Astrocyte of the cerebellum (primary cell): ENCODE data around the gene TAF15.

Experiments used
- DNase-seq: peaks from one replicate; pipeline ENCODE4 v3.0.0-alpha.2; 2011; ENCODE audit warnings: low read depth
- H3K4me3 ChIP-seq: 2 replicates; pipeline ENCODE4 v1.5.1; 2011; ENCODE audit warnings: mild to moderate bottlenecking, low read depth, low read length, moderate library complexity
- CTCF ChIP-seq: IDR thresholded peaks from 2 replicates; pipeline ENCODE4 v1.5.1; 2012; ENCODE audit warnings: low read length, low read depth, moderate library complexity, mild to moderate bottlenecking; ENCODE audit errors: missing control alignments
- in situ Hi-C: cut with HindIII; loops from 2 replicates; pipeline ENCODE4 v1.10.0; 2017; ENCODE audit warnings: low sequenced_read_pairs

Gene TAF15

GRCh38 chr17:35812456-35812855 lies 3.2 kb downstream of the TAF15 start:
- DNase-seq, result no peak
- in situ Hi-C loops, result no loop called here
- H3K4me3 ChIP-seq, result no peak overlapping the region
- no peak for TF ChIP-seq CTCF

GRCh38 chr17:35816723-35817122 lies 7.4 kb downstream of the TAF15 start:
- H3K4me3 ChIP-seq, result no peak overlapping the region
- no peak for DNase-seq
- in situ Hi-C loops, result no loop called here
- no peak for TF ChIP-seq CTCF

- DNase-seq, result no peak
- no peak for TF ChIP-seq CTCF
- in situ Hi-C loops, result no loop called here
- H3K4me3 ChIP-seq, result no peak overlapping the region
Observed at GRCh38 chr17:35817196-35817595, 7.9 kb downstream of the TAF15 start.

- H3K4me3 ChIP-seq, result no peak overlapping the region
- no peak for DNase-seq
- no peak for TF ChIP-seq CTCF
- in situ Hi-C loops, result no loop called here
Observed at GRCh38 chr17:35819455-35819854, 10.2 kb downstream of the TAF15 start.

GRCh38 chr17:35821308-35821707 lies 12.0 kb downstream of the TAF15 start:
- DNase-seq, result no peak
- no peak overlapping the region for H3K4me3 ChIP-seq
- in situ Hi-C loops, result no loop called here
- no peak for TF ChIP-seq CTCF

GRCh38 chr17:35825206-35825605 lies 15.9 kb downstream of the TAF15 start:
- TF ChIP-seq CTCF, result no peak
- in situ Hi-C loops, result no loop called here
- no peak for DNase-seq
- no peak overlapping the region for H3K4me3 ChIP-seq

- in situ Hi-C loops, result no loop called here
- no peak overlapping the region for H3K4me3 ChIP-seq
- no peak for TF ChIP-seq CTCF
- no peak for DNase-seq
Observed at GRCh38 chr17:35841101-35841500, 31.8 kb downstream of the TAF15 start.
